Right renal pelvis (tissue), 4 donors: ENCODE data around the gene AFAP1L1. TPM values are rescaled to one million over a fixed set of nuclear protein-coding genes. Genes with fewer than 3 reads are reported as not detected.

Experiments
- DNase-seq, 4 donors: peaks; one replicate each; pipeline ENCODE4 v3.0.0-alpha.2; 2013; ENCODE audit warnings: low read depth in 4 of 4, low spot score in 3 of 4, missing footprints in 1 of 4
- polyA plus RNA-seq, 4 donors: library from polyadenylated mRNA; unstranded; fragments of 120-200 nt; gene quantifications; one replicate each; pipeline ENCODE4 v1.2.1, GENCODE V29; 2013; ENCODE audit not compliant: insufficient read length in 4 of 4

The AFAP1L1 gene
- polyA plus RNA-seq, 4 donors, result 17.1 to 21.4 (median 19.3) TPM

DNA sequence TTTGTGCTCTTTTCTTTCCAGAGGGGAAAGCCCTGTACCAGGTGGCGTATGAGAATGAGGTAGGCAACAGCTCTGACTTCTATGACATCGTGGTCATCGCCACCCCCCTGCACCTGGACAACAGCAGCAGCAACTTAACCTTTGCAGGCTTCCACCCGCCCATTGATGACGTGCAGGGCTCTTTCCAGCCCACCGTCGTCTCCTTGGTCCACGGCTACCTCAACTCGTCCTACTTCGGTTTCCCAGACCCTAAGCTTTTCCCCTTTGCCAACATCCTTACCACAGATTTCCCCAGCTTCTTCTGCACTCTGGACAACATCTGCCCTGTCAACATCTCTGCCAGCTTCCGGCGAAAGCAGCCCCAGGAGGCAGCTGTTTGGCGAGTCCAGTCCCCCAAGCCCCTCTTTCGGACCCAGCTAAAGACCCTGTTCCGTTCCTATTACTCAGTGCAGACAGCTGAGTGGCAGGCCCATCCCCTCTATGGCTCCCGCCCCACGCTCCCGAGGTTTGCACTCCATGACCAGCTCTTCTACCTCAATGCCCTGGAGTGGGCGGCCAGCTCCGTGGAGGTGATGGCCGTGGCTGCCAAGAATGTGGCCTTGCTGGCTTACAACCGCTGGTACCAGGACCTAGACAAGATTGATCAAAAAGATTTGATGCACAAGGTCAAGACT lies 96.5 kb downstream of the AFAP1L1 start:
- DNase-seq, result no peak

DNA sequence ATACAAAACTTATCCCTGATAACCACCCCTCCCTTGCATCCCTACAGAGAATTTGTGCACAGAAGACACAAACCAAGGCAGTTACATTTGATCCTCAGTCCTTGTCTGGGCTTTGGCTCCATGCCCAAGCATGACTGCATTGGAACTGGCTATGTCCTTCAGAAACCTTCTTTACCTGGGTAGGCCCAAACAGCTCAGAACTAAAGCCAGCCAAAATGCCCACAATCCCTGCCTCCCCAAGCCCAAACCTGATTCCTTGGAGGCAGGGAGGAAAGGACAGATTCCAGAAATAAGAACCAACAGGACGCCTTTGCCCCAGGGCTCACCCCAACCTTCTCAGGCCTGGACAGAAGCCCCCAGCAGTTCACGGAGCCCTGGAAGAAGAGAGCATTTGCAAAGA lies 99.2 kb downstream of the AFAP1L1 start:
- no peak for DNase-seq

DNA sequence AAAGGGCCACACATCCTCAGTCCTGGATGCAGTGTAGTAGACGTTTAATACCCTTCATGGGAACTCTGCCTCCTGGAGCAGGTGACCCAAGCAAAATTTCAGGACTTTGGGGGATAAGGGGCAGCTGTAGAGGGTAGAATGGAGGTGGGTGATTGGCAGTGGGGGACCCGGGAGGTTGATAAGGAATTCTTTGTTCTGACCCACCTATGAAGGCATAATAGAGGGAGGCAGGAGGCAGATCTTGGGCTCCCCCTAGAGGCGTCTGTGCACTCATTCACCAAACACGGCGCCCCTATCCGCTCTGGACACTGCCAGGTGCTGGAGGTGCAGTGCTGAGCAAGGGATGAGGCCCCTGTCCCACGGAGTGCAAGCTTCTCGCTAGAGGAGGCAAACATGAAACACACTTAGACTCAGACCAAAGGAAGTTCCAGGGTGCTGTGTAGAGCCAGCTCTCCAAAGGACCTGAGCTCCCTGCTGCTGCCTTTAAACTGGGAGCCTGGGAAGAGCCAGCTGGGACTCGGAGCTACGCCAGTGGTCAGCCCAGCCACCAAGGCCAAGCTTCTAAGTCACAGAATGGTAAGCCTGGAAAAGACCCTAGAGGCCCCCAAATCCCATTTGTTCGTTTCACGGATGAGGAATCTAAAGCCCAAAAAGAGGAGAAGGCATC lies 99.8 kb downstream of the AFAP1L1 start:
- no peak for DNase-seq

DNA sequence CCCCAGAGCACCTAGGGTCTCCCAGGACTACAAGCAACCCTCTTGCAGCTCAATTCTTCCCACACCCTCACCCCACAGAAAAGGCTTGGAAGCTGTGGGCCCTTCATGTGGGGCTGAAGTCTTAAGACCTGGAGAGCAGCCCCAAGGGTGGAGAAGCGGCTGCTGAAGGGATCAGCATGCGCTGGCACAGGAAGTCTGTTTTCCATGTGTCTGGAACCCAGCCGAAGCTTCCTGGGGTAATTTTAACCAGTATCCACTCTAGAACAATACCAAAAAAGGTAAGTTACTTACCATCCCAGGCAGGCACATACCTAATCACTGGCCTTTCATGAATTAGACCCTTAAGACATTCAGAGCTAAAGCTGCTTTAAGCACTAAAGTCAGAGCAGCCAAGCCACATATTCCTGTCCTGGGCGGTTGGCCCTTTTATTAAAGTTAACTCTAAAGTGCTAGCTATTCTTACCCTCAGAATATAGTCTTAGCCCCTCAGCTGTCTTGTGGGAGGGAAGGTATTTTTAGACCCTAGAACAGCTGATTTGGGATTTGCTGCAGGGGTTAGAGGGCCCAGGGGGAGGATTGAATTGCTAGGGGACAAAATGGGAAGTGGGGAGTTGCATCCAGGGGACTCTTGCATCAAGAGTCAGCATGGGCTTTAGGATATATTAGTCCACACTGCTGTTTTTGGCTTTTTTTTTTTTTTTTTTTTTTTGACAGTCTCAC lies 100.6 kb downstream of the AFAP1L1 start:
- no peak for DNase-seq

DNA sequence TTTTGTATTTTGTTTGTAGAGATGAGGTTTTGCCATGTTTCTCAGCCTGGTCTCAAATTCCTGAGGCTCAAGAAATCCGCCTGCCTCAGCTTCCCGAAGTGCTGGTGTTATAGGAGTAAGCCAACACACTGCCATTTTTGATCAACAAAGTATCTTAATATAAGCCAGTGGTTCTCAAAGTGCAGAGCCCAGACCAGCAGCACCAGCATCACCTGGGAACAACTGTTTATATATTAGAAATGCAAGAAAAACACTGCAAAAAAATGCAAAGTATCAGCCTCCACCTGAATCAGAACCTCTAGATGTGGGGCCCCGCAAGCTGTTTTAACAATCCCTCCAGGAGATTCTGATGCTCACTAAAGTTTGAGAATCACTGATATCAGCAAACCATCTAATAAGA lies 101.3 kb downstream of the AFAP1L1 start:
- DNase-seq, result no peak

DNA sequence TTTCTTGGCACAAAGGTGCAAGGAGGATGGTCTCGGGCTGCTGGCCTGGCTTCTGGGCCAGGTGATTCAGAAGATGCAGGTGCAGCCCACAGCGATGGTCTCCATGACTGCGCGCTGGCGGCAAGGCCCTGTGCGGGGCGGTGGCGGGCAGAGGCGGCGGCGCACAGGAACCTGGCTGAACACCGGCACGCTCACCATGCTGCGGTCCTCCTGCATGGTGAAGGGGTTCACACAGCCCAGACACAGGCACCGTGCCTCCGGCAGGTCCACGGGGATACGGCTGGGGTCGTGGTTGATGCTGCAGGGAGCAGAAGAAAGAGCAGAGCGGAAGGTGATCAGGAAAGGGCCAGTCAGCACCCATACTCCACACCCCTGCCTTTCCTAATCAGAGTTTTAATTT lies 102.6 kb downstream of the AFAP1L1 start:
- no peak for DNase-seq

DNA sequence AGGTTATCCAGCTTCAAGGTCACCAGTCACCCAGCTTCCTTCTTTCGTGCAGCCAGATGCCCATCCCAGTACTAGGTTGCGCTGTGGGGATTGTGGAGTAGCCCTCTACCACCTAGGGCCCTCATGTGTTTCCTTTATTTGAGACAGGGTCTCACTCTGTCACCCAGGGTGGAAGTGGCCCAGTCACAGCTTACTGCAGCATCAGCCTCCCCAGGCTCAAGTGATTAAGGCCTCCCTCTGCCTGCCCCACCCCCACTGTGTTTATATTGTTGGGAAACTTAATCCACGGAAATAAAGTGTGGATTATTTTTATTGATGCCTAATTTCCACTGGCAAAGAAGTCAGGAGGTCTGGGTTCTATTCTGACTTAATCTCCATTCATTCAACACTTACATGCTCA lies 103.1 kb downstream of the AFAP1L1 start:
- DNase-seq, result no peak

DNA sequence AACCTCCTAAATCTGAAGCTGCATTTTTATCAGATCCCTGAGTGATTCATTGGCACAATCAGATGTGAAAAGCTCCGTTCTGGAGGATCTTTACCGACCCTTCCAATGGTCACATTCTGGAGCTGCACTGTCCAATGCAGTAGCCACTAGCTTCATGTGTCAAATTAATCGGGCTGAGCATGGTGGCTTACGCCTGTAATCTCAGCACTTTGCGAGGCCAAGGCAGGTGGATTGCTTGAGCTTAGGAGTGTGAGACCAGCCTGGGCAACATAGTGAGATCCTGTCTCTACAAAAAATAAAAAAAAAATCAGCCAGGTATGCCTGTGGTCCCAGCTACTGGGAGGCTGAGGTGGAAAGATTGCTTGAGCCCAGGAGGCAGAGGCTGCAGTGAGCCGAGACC lies 103.8 kb downstream of the AFAP1L1 start:
- DNase-seq, result no peak

DNA sequence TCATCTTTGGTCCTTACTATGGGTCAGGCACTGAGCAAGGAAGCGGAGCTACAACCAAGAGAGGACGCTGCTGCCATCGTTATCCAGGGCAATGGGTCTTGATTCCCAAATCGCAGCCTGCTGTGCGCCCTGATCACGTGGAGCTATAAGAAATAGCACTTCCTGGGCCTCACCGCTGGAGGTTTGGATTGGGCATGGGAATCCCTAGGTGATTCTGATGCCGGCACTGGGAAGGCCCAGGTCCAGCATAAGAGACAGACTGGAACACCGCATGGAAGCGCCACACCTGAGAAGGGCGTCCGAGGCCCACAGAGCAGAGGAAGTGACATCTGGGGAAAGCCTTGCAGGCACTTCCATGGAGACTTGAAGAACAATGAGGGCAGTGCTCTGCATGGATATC lies 104.4 kb downstream of the AFAP1L1 start:
- no peak for DNase-seq

DNA sequence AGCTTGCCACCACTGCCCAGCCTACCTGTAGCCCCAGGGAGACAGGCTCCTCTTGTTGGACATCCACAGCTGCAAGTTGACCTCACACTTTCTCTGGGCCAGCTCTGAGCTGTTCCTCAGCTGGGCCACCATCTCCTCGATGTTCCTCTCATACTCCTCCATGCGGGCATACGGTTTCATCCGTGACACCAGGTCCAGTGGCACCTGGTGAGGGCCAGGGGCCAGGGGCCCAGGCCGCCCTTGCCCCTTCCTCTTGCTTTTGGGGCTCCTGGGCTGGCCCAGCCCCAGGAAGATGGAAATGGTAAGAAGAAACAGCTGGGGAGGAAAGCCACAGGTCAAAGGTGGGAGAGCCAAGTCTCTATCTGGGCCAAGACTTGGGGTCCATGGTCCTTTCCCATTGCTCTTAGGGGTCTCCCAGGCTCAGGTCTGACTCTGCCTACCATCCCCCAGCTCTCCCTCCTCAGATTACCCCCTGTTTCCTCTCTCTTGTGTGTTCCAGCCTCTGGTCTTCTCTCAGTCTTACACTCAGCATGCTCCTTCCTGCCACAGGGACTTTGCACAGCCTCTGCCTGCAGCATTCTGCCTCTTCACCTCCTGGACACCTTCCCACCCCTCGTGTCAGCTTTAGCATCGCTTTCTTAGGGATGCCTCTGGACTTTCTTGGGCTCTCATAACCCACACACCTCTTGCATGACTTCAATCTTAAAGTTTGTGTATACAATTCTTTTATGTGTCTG lies 105.2 kb downstream of the AFAP1L1 start:
- no peak for DNase-seq

DNA sequence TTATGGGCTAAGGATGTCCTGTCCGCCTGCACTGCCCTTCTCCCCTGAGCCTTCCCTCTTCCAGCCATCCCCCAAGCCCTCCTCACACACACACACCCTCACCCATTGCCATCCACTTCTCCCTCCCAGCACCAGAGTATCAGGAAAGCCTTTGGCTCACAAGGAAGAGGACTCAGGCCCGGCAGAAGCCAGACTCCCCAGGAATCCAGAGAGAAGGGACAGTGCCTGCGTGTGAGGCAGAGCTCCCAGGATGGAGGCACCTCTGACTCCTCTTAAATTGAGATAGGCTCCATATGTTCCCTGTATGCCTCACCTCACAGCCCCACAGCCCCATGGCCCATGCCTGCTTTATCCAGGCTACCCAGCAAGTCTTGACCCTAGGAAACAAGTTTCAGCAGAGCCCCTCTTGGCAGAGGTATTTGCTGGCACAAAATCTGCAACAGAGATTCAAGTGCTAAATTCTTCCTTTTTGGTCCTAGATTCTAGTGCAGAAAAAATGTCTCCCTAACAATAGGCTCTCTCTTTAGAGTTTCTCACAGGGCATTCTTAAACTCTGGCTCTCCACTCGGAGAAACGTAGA lies 106.7 kb downstream of the AFAP1L1 start:
- DNase-seq, result no peak

DNA sequence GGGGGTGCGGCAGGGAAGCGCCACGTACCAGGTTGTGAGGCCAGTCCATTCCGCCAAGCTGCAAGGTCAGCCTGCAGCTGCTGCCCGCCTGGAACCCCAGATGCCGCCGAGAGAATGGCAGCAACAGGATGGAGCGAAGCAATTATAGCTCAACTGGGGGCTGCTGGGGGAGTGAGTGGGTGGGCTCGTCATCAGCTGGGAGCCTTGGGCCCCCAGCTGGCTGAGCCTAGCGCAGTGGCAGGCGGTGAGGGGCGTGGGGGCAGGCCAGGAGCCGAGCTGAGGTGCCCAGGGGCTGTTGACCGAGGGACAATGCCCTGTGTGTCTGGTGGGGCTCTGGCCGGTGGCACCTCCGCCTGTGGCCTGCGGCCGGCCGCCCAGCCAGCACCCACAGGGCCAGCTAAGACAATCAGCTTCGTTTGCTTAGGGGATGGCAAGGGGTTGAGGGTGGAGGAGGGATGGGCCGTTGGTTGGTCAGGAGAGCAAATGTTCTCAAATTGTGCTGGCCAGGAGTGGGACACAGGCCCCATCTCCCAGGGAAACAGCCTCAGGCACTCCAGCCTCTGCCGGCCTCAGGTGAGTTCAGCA lies 107.6 kb downstream of the AFAP1L1 start, which contains the start of gene IL17B:
Gene IL17B, minus strand, starts transcription at position 116 of the 585 bp plus-strand sequence. Its CDS starts 67 bp downstream, at position 49.
- no peak for DNase-seq

DNA sequence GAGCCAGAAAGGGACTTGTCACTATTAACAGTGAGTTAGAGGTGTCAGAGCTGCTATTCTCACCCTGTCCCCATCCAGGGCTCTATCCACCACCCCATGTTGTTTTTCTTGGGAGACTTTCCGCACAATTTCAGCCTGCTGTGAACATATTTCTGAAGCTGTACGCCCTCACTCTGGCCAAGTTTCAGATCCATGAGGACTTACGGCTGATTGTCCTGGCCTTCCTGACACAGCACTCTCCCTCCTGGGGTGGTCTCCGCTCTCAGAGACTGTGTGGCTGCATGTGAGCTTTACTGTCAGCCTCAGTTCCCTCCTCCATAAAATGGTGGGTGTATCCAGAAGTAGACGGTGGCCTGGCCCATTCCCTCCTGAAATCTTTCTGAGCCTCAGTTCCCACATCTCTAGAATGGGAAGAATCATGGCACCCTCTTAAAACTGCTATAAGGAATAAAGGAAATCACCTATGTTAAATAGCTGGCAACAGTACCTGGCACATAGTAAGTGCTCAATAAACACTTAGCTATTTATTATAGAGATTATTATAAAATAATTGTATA lies 108.2 kb downstream of the AFAP1L1 start:
- DNase-seq, result peak in 1 of 4 donors; percentile 46

DNA sequence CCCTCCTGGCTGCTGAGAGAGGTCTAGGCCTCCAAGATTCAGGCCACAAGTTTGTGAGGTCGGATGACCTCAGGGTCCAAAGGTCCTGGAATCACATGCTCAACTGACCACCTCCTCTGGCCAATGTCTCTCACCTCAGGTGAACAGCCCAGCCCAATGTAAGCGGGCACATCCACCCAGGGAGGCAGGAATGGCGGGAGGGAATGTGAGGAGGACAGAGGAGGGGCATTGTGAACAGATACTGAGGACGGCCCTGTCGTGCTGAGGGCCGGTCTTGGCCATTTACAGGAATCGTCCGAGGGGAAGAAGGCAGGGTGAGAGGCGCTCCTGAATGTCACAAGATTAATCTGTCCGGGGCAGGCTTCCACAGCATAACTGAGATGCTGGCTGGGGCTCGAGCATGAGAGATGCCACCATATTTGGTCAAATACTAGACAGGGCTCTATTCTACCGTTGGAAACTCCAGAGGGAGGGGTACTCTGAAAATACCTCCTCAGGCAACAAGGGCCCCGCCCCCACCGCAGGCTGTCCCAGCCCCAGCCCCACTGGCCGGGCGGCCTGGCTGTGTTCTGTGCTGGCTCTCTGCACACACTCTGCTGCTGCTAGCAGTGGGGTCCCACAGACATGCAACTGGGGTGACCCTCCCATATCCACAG lies 108.9 kb downstream of the AFAP1L1 start:
- no peak for DNase-seq

DNA sequence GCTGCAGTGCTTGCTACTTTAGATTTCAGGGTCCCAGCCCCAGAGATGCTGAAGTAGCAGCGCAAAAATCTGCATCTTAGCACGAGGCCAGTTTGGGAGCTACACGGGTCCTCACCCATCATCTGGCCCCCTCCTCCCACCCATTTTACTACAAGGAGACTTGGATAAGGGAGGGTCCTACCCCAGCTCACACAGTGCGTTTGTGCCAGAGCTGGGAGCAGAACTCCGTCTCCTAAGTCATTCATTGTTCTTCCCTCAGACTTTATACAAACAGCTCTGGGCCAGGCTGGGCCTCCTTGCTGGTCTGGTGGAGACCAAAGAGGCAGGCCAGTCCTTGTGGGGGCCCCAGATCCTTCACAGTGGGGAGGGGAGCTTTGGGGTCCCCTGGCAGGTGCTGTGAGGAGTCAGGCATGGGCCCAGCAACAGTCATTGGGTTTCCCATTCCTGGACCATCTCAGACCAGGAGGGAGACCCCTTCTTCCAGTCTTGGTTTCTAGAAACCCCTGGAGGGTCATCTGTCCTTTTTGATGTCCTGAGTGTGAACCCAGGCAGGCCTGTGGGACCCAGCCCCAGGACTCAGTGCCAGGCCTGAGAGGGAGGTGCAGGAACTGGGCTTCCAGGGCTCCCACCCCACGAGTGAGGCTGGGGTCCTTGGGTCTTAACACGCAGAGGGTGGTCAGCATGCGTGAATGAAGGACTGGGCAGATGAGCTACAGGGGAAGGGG lies 109.8 kb downstream of the AFAP1L1 start:
- no peak for DNase-seq

DNA sequence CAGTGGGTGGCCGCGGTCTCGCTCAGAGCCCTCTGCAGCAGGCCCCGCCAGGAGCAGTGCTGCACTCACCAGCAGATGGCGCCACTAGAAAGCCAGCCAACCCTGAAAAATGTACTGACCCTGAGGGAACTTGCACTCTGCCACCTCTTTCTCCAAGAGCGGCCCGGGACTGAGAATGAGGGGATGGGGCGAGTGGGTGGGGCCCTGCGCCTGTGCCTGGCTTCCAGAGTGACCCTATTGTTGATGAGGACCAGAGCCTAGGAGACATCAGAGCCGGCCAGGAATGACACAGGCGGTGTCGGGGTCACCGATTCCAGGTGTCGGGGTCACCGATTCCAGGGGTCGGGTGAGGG lies 110.3 kb downstream of the AFAP1L1 start:
- DNase-seq, result peak in 1 of 4 donors; percentile 63

DNA sequence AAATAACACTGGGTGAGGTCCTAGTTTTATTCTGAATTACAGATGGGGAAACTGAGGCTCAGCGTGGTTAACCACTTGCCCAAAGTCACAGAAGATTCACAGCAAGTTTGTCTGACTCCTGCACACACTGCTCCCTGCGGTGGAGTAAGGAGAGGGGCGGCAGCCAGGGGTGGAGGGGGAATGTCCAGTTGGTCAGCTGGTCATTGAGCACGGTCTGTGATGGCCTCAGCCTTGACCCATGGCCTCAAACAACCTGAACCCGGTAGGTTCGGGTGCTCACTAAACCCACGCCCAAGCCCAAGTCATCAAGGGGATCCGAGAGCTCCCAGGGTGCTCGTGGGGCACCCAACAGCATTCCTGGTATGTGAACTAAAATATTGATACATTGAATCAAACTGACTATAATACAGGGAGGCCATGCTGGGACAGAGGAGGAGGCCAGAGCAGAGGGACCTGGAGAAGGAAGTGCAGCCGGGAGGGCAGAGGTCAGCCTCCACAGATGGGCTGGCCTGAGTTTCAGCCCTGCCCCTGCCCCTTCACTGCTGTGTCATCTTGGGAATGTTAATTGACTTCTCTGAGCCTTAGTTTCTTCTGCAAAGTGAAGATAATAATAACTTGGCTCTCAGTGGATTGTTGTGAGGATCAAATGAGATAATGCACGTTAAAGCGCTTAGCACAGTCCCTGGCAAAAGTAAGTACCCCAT lies 111.0 kb downstream of the AFAP1L1 start:
- DNase-seq, result no peak

DNA sequence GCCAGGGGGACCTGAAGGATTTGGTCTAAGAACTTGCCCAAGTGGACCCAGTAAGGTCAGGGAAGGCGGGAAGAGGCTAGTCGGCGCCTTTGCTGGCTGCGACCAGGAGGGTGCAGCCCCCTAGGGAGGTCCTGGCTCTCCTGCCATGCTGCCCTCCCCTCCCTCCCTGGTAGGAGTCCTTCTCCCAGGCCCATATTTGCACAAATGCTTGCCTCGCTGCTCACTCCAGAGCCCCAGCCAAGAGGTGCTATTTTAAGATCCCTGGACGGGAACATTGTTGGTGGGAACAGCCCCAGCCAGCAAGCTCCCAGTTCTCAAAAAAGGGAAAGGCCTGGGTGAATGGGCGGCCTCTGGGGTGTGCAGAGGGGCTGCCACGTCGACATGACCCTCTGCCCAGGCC lies 111.7 kb downstream of the AFAP1L1 start:
- DNase-seq, result no peak
